ENCODE results near the gene NTN1. TPM values are rescaled to one million over a fixed set of nuclear protein-coding genes. Genes with fewer than 3 reads are reported as not detected.

NTN1 gene
- total RNA-seq, 1 donor from 2014 or later = 11.5 TPM

DNA sequence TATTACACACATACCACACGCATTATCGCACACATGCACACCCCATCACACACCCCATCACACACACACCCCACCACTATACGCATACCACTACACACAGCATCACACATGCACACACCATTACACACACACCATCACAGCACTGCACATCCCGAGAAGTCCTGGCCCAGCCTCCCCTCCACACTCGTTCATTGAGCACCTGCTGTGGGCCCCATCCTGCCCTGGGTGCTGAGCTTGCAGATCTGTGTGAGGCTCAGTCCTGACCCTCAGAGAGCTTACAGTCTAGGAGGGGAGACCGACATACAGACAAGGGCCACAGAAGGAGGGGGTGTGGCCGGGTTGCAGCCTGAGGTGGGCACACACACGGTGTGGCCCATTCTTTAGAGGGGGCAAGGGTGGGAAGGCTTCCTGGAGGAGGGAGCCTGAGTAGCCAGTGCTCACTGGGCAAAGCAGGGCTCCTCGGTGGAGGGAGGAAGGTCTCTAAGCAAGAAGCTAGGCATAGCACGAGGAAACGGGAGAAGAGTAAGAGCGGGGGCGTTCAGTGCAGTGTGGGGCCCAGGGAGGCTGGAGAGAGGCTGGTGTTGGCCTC lies 206.6 kb downstream of the NTN1 start:
- DNase-seq (ENCODE audit: low spot score) (no peak), ATAC-seq (no peak)

DNA sequence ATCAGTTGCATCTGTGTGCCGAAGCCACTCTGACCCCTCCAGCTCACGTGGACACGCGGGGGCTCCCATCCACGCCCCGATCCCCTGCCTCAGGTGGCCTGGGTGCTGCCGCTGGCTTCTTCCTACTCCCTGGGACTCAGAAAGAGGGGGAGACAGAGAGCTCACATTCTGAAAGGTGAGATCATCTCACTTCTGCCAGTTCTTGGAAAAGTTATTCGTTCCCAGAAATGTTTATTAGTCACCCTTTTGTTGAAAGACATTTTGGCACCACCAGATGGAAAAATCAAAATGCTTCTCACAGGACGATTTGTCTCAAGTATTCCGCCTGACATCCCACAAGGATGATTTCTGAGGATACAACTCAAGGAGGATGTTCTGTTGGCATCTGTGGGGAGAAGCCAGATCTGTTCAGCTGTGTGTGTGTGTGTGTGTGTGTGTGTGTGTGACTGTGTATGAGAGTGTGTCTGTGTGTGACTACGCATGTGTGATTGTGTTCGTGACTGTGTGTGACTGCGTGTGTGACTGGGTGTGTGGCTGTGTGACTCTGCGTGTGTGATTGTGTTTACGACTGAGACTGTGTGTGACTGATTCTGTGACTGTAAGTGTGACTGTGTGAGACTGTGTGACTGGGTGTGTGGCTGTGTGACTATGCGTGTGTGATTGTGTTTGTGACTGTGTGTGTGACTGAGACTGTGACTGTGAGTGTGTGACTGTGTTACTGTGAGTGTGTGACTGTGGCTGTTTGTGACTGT lies 207.3 kb downstream of the NTN1 start:
- ATAC-seq = no peak
- DNase-seq (ENCODE audit: low spot score) = no peak

DNA sequence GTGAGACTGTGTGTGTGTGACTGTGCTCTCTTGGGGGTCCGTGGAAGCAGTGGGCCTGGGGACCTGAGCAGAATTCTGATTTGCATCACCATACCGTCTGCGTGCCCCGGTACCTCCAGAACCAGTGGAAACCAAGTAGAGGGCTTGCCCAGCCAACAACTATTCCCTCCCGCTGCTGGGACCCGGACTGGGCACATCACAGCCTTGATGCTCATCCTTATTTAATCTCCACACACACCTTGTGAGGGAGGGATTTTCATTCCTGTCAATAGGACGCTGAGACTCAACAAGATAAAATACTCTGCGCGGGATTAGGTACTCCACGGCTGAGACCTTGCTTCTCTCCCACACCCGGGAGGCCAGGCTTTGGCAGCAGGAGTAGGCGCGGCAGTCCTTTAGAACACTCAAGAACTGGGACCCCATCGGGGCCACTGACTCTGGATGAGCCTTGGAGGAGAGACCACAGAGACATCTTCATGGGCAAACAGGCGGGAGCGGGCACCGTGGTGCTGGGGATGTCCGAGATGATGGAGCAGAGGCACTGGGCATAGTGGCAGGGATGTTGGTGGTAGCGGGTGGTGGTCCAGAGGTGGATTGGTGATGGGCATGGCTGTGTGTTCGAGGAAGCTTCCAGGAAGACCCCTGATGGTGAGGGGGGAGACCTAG lies 208.0 kb downstream of the NTN1 start:
- ATAC-seq = no peak
- DNase-seq (ENCODE audit: low spot score) = no peak

DNA sequence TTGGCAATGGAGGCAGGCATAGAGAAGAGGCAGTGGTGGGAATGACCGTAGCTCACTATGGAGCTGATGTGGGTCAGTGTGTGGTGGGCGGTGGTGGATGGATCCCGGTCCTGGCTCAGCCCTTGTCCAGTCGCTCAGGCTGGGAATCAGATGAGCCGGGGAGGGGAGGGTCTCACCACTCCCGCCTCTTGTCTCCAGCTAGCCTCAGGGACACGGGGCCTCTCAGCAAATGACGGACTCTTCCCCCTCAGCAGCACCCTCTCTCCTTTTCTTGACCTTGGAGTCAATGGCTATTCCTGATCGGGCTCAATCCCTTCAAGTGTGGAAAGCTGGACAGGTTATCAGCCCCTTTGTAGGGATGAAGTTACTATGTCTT lies 208.5 kb downstream of the NTN1 start:
- ATAC-seq = no peak
- no peak for DNase-seq (ENCODE audit: low spot score)

DNA sequence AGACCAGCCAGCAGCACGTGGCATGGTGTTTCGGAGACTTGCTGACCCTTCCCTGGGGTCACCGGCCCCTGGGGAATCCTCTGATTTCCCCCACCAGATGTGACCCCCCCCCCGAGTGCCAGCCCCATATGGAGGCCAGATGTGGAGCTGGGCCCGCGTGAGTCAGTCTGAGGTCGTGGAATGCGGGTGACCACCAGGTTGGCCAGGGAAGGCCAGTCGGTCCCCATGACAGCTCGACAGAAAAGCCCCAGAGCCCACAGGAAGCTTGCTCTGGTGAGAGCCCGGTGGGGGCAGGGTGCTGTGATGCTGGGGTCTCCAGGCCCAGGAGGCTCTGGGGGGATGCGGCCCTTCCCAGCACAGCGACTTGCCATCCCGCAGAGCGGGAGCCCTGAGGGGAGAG lies 209.0 kb downstream of the NTN1 start:
- DNase-seq (ENCODE audit: low spot score) (no peak), ATAC-seq (no peak)

DNA sequence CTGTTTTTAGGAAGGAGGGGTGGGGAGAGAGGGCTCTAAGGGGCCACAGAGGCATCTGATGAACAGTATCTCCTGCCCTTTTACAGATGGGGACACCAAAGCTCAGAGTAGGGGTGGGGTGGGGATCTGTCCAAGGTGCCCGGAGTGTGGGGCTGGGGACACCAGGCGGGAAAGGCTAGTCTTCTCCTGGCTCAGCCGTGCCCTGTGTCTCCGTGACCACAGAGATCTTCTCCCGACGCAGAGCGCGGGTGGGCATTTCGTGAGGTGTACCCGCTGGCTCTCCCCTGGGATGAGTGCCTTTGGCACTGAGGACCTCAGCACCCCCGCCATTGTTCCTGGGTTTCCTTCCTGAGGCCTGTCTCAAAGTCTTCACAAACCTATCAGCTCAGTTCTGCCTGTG lies 209.6 kb downstream of the NTN1 start:
- DNase-seq (ENCODE audit: low spot score) (no peak), ATAC-seq (no peak)

DNA sequence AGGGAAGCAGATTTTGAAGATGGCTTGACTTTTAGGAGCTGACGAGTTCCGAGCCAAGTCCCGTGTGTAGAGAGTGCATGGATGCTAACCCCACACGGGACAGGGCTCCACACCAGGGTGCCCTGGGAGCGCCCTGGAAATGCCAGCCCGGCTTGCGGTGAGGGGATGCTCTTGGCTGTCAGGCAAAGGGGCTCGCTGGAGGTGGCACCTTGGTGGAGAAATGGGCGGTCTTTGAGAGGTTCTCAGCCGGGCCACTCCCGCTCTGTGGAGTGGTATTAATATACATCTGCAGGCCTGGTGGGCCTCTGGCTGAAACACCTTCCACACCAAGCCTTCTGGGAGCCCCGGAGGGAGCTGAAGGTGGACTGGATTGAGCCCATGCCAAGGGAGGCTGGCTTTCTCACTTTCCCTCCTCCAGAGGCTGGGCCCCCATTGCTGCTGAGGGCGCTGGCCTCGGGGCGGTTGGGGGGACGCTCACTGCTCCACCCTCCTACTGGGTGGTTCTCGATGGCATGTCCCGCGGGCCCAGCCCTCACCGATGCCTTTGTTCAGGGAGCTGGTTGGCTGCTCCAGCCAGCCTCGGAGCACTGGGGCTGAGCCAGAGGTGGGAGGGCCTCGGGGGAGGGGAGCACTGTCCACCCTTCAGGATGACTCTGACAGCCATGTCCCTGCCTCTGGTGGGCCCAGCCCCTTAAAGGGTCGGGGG lies 210.3 kb downstream of the NTN1 start:
- no peak for ATAC-seq
- DNase-seq (ENCODE audit: low spot score) = no peak

DNA sequence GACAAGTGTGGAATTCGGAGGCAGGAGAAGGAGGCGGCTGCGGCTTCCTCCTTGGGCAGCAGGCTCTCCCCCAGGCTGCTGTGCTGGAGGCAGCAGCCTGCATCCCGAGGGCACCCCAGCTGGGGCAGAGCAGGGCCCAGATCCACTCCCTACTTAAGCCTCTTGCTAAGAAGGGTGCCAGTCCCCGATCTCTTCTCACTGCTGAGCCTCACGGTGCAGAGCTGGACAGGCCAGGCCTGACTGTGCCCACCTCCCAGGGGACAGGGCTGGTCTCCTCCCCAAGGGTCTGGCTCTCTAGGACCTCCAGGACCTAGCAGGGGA lies 210.8 kb downstream of the NTN1 start:
- no peak for DNase-seq (ENCODE audit: low spot score)
- no peak for ATAC-seq

DNA sequence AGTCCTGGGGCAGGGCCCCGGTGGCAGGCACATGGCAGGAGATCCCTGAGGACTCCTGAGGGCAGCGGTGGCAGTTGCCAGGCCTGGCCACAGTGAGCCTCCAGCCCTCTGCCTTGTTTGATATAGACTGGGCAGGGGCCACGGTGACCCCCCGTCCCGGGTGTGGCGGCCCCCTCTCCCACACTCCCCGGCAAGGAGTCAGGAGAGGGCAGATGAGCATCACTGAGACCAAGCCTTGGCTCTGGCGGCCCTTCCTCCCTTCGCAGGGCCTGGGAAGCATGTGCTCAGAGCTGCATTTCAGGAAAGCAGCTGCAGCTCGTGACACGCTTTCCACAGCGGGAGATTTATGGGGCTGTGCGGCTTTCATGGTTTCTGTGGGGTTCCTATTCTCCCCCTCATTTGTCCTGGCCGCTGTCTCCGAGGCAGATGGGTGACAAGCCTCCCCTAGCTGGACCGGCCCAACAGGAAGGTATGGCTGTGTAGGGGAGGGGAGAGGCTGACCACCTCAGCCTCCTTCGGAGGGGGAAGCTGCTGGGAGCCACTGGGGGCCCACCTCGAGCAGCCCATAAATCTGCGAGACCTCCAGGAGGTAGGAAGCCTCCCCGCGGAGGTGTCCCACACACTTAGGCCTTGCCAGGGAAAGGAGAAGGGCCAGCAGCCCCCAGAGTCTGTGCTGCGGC lies 211.4 kb downstream of the NTN1 start:
- DNase-seq (ENCODE audit: low spot score) = no peak
- no peak for ATAC-seq

DNA sequence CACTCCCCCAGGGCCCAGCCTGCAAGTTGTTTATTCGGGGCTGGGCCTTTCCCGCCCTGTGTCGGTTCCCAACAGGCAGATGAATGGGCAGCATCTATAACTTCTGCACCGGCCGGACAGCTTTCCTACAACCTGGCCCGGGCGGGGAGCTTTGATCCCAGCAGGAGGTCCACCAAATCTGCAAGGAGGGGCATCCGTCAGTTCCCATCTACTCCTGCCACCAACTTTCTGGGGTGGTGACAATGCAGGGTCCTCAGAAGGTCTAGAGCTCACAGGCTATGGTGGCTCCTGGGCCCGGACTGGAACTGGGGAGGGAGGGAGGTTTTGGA lies 211.9 kb downstream of the NTN1 start:
- DNase-seq (ENCODE audit: low spot score) (no peak), ATAC-seq (no peak)

DNA sequence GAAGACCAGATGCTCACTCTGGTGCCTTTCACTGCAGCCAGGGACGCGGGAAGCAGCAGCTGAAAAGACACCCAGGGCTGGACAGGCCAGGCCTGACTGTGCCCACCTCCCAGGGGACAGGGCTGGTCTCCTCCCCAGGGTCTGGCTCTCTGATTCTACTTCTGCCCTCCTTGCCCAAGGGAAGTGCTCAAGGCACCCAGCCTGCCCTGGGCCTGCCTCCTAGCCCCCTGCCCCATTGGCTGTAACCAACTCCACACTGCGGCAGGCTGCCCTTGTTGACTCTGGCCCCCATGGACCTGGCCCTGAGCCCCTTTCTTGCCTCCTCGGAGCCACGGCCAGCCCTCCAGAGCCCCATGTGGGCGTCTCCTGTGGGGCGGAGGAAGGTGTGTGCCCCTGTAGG lies 212.5 kb downstream of the NTN1 start:
- DNase-seq (ENCODE audit: low spot score) (no peak), ATAC-seq (no peak)

DNA sequence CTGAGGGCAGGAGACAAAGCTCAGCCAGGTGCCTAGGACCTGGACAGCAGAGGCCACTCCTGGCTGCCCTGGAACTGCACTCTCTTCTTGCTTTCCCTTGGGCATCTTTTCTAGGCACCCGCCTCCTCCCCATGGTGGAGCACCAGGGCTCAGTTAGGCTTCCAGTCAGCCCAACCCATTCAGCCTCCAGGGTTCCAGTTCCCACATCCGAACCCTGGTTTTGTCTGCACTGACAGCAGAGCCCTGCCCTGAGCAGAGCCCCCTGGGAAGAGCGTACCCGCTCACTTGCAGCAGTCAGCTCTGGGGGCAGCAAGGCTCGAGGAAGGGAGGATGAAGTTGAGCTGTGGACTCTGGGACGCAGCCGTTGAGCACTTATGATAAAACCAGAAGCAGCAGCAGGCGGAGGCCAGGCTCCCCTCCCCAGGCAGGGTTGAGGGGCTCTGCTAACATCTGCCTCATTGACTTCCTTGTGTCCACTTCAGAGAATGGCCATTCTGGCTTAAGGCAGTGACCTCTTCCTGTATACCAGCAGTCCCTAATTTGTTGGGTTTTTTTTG lies 213.2 kb downstream of the NTN1 start:
- DNase-seq (ENCODE audit: low spot score) (no peak), ATAC-seq (no peak)

DNA sequence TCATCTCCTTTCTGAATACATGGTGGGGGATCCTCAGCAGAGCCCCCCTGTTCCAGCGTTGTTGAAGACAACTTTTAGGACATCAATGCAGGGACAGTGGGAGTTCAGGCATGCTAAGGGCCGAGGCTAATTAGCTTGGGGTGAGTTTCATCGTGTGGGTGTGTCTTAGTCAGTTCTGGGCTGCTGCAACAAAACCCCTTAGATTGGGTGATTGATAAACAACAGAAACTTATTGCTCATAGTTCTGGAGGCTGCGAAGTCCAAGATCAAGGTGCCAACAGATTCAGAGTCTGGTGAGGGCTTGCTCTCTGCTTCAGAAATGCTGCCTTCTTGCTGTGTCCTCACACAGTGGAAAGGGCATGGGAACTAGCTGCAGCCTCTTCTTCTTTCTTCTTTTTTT lies 214.0 kb downstream of the NTN1 start:
- ATAC-seq = no peak

DNA sequence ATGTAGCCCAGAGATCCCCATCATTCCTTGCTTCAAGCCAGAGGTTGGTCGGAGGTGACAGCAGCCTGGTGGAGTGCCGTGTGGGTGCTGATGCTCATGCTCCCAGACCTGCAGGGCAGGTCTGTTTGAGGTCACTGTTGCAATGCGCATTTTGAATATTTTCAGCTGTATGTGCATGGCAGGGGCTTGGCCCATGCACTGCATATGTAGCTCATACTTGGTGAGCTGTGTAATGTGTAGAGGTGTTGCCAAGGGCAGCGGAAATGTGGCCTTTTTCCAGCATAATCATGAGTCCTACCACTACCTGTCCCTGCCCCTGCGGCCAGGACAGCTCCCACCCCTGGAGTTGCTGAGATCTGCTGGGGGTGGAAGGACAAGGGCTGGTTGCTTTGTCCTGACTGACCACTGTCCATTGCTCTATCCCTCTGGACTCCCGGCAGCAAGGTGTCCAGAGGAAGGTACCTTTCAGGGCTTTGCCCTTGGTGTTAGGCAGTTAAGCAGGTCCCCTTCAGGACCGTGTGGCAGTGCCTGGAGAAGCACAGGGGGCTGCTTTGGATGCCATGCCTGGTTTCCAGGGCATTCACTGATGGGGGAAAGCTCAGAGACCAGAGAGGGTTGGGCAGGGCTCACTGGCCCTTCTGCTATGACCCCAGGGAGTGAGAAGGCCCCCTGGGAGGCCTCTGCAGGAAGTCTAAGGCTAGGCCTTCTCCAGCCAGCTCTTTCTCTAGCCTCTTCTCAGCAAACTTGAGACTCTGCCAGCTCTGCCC lies 215.2 kb downstream of the NTN1 start:
- no peak for DNase-seq (ENCODE audit: low spot score)
- ATAC-seq = no peak

More for the DNA sequence above, 214.0 kb downstream of the NTN1 start:
- DNase-seq (ENCODE audit: low spot score) = no peak

DNA sequence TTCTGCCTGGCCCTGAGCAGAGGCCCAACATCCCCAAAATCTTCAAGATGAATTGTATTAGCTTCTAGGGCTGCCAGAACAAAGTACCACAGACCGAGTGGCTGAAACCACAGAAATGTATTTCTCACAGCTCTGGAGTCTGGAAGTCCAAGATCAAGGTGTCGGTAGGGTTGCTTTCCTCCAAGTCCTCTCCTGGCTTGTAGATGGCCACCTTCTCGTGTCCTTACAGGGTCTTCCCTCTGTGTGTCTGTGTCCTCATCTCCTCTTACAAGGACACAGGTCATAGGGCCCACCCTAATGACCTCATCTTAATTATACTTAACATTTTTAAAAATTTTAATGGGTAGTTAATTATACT lies 215.7 kb downstream of the NTN1 start:
- no peak for DNase-seq (ENCODE audit: low spot score)
- no peak for ATAC-seq

DNA sequence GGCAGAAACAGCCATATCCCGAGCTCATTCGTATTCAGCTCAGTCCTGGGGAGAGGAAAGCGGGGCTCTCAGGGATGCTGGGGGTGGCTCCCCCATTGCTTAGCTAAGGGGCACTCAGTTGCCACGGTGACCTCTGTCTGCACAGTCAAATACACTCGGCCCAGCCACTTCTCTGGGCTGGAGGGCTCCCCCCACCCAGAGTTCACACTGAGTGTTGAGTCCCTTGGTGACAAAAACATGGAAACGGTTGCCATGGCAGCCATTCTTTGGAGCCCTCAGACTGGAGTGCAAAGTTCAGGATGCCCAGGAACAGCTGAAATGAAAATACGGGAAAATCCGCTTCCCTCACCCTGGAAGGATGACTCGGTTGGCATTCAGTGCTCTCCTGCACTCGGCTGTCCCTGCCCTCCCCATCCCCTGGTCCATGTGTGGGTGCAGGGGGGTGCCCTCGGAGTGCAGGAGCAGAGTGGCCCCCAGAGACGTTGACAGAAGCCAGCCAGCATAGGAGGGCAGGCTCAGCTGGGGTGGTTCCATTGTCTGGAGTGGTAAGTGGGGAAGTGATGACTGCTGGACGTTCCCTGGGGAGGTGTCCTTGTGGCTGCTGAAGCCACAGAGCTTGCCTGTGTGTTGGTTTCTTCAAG lies 216.5 kb downstream of the NTN1 start:
- no peak for ATAC-seq
- DNase-seq (ENCODE audit: low spot score) = no peak

DNA sequence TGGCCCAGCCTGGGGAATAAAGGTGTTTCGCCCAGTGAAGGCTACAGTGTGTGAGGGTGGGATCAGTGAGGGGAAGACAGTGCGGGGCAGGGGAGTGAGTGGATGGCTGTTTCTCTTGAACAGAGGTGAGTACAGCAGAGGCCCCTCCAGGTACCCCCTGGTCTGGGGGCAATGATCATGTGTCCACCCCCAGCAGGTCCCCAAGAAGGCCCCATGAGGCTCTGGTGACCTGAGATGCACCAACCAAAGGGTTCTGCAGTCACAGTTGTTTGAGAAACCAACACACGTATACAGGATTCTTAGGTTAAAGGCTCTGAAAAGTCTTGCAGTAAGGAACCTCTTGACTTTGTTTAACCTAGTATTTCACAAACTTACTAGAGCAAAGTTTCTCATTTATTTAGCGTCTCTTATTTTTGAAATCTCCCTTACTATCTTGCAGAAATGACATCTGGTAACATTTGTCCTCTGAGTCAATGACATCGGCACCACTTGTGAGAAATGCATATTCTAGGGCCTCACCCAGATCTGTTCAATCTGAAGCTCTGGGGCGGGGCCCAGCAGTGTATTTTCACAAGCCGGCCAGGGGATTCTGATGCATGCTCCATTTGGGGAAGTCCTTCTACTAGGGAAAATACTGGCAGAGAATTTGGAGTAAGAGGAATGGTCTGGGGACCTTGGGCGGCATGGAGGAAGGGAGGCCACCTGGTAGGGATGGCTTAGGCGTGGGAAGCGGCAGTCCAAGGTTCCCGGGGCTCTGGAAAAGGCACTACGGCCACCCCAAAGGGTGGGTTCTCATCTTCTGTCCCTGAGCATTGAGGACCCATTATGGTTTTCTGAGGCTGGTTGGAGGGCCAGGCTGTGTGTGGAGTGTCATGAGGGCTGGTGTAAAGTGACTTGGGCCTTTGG lies 217.3 kb downstream of the NTN1 start:
- ATAC-seq (no peak), DNase-seq (ENCODE audit: low spot score) (no peak)

DNA sequence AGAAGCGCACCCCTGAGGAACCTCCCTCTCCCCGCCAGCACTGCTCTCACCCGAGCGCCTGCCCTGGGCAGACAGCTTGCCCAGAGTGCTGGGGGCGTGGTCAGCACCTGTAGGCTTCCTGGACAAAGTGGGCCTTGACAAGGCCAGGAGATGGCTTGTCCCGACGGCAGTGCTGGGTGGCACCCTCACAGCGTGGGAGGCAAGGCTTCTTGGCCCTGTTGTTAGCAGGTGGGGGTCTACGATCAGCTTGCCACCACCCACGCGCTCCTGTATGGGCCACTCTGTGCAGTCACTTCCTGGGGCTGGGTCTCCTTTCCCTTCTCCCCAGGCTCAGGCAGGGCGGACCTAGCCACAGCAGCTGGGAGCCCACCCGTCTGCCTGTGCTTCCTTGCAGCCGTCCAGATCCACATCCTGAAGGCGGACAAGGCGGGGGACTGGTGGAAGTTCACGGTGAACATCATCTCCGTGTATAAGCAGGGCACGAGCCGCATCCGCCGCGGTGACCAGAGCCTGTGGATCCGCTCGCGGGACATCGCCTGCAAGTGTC lies 218.0 kb downstream of the NTN1 start:
- DNase-seq (ENCODE audit: low spot score) = no peak
- ATAC-seq = no peak
